ENCODE results near the gene PRSS16. TPM values are rescaled to one million over a fixed set of nuclear protein-coding genes. Genes with fewer than 3 reads are reported as not detected.

The PRSS16 gene
- total RNA-seq, 2 donors from 2014 or later: 12.5 to 14.1 TPM

GRCh38 chr6:27297484-27297856, 50.0 kb downstream of the PRSS16 start:
- no peaks in the 10 kb centered on the region for H3K36me3 ChIP-seq (ENCODE audit: control insufficient read depth, insufficient read depth, low read length)

GRCh38 chr6:27297857-27298730, 50.6 kb downstream of the PRSS16 start:
- no peak overlapping the region for H3K9ac ChIP-seq (ENCODE audit: extremely low read depth, low read length, poor library complexity, severe bottlenecking)
- no peaks in the 10 kb centered on the region for H3K27me3 ChIP-seq (ENCODE audit: control insufficient read depth, insufficient read depth, low read length, poor library complexity, severe bottlenecking)
- H3K27ac Mint-ChIP-seq: peak overlapping the region; percentile 4

More at GRCh38 chr6:27297484-27297856, 50.0 kb downstream of the PRSS16 start:
- no peak overlapping the region for H3K27ac ChIP-seq (ENCODE audit: low read depth, low read length)
- Mint-ChIP-seq H3K36me3 (ENCODE audit: low read depth) (no peaks in the 10 kb centered on the region), H3K4me1 (peaks cover 17% of the 10 kb centered on the region), H3K27me3 (ENCODE audit: insufficient read depth) (peaks cover 12% of the 10 kb centered on the region), H3K9me3 (no peaks in the 10 kb centered on the region), H3K4me3 (peak overlapping the region; percentile 70), H3K27ac (peak overlapping the region; percentile 4)
- H3K27me3 ChIP-seq (ENCODE audit: control insufficient read depth, insufficient read depth, low read length, poor library complexity, severe bottlenecking): no peaks in the 10 kb centered on the region
- H3K4me1 ChIP-seq (ENCODE audit: control insufficient read depth, insufficient read depth, low read length): no peaks in the 10 kb centered on the region
- H3K4me3 ChIP-seq (ENCODE audit: low read length): peak overlapping the region; percentile 91
- no peaks in the 10 kb centered on the region for H3K9me3 ChIP-seq (ENCODE audit: control insufficient read depth, low read length)
- no peak for TF ChIP-seq CTCF (conservative IDR thresholded peaks at IDR 0.05)
- H3K9ac ChIP-seq (ENCODE audit: extremely low read depth, low read length, poor library complexity, severe bottlenecking): no peak overlapping the region
- no peak for DNase-seq
- WGBS, 2 experiments (ENCODE audit: insufficient coverage in 1 of 2, insufficient read length in 1 of 2): 13 to 24% methylated on average over 3 to 7 of the region's 7 CpGs

GRCh38 chr6:27303613-27304272, 56.2 kb downstream of the PRSS16 start:
- H3K4me3 Mint-ChIP-seq: no peak overlapping the region
- no peak for TF ChIP-seq CTCF (conservative IDR thresholded peaks at IDR 0.05)
- H3K9me3 ChIP-seq (ENCODE audit: control insufficient read depth, low read length): no peaks in the 10 kb centered on the region
- H3K4me1 Mint-ChIP-seq: no peaks in the 10 kb centered on the region
- H3K27ac ChIP-seq (ENCODE audit: low read depth, low read length): no peak overlapping the region
- peaks cover 30% of the 10 kb centered on the region for H3K27me3 Mint-ChIP-seq (ENCODE audit: insufficient read depth)
- peak; percentile 69 for DNase-seq
- no peaks in the 10 kb centered on the region for H3K36me3 ChIP-seq (ENCODE audit: control insufficient read depth, insufficient read depth, low read length)
- 44 to 68% methylated on average over 6 to 16 of the region's 16 CpGs for WGBS, 2 experiments (ENCODE audit: insufficient coverage in 1 of 2, insufficient read length in 1 of 2)
- no peak overlapping the region for H3K27ac Mint-ChIP-seq
- peaks cover 33% of the 10 kb centered on the region for H3K27me3 ChIP-seq (ENCODE audit: control insufficient read depth, insufficient read depth, low read length, poor library complexity, severe bottlenecking)
- H3K9me3 Mint-ChIP-seq: no peaks in the 10 kb centered on the region
- H3K4me1 ChIP-seq (ENCODE audit: control insufficient read depth, insufficient read depth, low read length): no peaks in the 10 kb centered on the region
- H3K9ac ChIP-seq (ENCODE audit: extremely low read depth, low read length, poor library complexity, severe bottlenecking): no peak overlapping the region
- no peak overlapping the region for H3K4me3 ChIP-seq (ENCODE audit: low read length)
- no peaks in the 10 kb centered on the region for H3K36me3 Mint-ChIP-seq (ENCODE audit: low read depth)

More at GRCh38 chr6:27297857-27298730, 50.6 kb downstream of the PRSS16 start:
- TF ChIP-seq CTCF (conservative IDR thresholded peaks at IDR 0.05): no peak
- peaks cover 17% of the 10 kb centered on the region for H3K4me1 Mint-ChIP-seq
- H3K9me3 ChIP-seq (ENCODE audit: control insufficient read depth, low read length): no peaks in the 10 kb centered on the region
- H3K27me3 Mint-ChIP-seq (ENCODE audit: insufficient read depth): peaks cover 12% of the 10 kb centered on the region
- no peak overlapping the region for H3K27ac ChIP-seq (ENCODE audit: low read depth, low read length)
- no peaks in the 10 kb centered on the region for H3K9me3 Mint-ChIP-seq
- no peaks in the 10 kb centered on the region for H3K4me1 ChIP-seq (ENCODE audit: control insufficient read depth, insufficient read depth, low read length)
- no peaks in the 10 kb centered on the region for H3K36me3 Mint-ChIP-seq (ENCODE audit: low read depth)
- DNase-seq: peak; percentile 90
- WGBS, 2 experiments (ENCODE audit: insufficient coverage in 1 of 2, insufficient read length in 1 of 2): 21 to 31% methylated on average over 13 to 21 of the region's 22 CpGs
- no peaks in the 10 kb centered on the region for H3K36me3 ChIP-seq (ENCODE audit: control insufficient read depth, insufficient read depth, low read length)
- H3K4me3 ChIP-seq (ENCODE audit: low read length): peak overlapping the region; percentile 91
- H3K4me3 Mint-ChIP-seq: peak overlapping the region; percentile 70

Other genes starting within 250 kb of the PRSS16 start
- under 1 TPM in 1 of 2 donors, not detected in 1; 0.20 TPM for gene POM121L2, start 64.6 kb downstream of the PRSS16 start, total RNA-seq
- 1 to 10 TPM; 8.6 to 9.2 TPM for gene ZNF391, start 141.1 kb downstream of the PRSS16 start, total RNA-seq
- gene ZNF184, start 225.4 kb downstream of the PRSS16 start, total RNA-seq: 10 to 100 TPM in 1 of 2 donors, 1 to 10 TPM in 1; 9.2 to 16.5 TPM

All from endodermal cell (in vitro differentiated cells).